HG02938 (cell line): Measurements from ENCODE around the gene TENM3.
A peak's percentile ranks its signal among the peaks of the same experiment; 100 is the strongest.
"Not testable (repeated sequence)": the region's sequence is repeated elsewhere in the genome, so short reads cannot be mapped to it uniquely, and the experiment has no call there.

Experiments used
- ATAC-seq: cut with Tn5 transposase; IDR thresholded peaks from one replicate; pipeline ENCODE4 v1.9.1; 2021; ENCODE audit warnings: mild to moderate bottlenecking, moderate library complexity; ENCODE audit not compliant: unreplicated experiment

TENM3 gene

DNA sequence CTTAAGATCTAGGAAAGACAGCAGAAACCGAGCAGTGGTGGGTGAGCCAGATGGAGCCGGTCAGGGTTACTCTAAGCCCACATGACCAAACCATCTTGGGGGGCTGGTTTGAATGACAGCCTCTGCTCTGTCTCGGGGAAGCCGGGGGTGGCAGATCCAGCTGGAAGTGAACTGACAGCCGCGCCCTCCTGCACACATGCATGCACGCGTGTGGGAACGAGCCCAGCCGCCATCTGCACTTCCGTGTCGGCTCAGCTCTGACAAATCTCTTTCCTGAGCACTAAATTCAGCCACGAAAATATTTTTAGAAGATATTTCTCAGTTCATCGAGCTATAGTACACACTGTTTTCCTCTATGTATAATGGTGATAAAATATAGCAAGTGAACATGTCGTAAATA lies 558.4 kb downstream of the TENM3 start:
- no peak for ATAC-seq

DNA sequence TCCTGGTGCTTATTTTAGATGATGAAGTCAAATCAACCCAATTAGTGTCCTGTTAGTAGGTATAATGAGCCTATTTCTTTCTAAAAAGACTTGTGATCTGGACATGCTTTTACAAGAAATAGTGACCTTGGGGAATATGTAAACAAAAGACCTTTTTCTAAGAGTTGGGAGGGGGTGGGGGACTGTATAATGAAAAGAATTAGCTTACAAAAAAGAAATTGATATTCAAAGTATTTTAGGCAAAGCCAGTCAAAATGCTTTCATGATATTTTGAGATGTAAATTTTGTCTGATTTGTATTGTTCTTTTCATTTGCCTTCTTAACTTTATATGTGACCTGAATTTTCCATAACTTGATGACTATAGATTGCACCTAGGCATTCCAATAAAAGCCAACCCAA lies 559.4 kb downstream of the TENM3 start:
- ATAC-seq, result no peak

DNA sequence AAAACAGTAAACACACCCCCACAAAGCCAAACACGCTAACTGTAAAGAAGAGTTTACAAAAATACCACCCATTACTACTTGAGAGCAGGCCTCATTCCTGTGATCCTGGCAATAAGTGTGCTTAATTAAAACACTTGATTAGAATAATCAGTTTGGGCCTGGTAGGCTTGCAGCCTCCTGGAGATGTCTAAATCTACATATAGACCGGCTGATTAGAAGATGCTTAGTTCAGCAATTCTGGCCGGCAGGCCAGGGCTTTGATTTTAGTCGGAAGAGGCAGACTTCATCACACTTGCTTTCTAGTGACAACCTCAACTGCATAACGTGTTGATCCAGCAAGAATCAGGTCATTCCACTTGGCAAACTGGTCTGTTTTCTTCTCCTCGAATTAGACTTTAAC lies 560.0 kb downstream of the TENM3 start:
- no peak for ATAC-seq

DNA sequence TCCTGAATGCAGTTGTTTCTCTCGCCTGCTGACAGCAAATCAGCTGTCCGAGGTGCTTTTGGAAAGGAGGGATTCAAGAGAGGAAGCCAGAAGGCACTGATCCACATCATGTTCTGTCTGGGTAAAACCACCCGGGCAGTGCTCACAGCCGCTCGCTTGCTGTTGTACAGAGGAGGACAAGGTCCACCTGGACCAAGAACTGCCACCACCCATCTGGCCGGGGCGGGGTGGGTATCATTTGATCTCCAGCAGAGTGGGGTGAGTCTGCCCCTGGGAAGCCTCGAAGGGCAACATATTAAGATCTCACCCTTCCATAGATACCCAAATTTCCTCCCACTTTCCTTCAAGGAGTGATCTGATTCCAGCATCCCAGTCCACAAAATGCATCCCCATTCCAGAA lies 560.9 kb downstream of the TENM3 start:
- no peak for ATAC-seq

DNA sequence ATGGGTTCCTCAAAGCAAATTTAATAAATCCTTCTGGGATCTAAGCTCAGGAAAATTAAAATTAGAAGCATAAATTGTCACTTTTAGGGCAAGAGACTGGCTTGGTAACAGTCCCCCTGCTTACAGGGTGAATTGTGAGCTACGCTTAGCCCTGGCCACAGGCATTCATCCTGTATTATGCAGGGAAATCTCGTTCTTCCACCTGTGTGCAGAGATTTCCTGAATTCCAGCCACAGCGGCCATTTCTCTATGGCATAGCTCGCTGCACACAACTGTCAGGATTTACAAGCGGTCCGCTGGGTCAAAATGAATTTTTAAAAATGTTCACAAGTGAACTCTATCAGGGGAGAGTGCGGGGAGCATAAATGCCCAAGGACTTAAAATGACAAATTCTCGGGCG lies 562.1 kb downstream of the TENM3 start:
- no peak for ATAC-seq

DNA sequence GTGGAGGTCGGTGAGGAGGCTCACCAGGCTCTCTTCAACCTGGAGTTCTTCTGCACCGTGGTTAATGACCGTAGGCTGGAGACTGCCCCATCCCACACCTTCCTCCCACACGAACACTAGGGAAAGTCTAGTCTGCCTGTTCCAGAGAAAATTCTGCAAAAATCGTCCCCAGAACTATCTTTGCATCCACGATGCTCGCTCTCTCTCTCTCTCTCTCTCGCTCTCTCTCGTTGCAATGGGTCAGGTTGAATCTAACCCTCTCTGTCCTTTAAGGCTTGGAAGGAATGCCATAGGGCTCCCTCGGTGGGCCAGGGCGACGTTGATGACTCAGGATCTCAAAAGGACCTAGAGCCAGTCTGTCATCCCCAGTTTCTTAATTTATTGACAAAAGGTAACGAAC lies 562.5 kb downstream of the TENM3 start:
- ATAC-seq, result no peak

DNA sequence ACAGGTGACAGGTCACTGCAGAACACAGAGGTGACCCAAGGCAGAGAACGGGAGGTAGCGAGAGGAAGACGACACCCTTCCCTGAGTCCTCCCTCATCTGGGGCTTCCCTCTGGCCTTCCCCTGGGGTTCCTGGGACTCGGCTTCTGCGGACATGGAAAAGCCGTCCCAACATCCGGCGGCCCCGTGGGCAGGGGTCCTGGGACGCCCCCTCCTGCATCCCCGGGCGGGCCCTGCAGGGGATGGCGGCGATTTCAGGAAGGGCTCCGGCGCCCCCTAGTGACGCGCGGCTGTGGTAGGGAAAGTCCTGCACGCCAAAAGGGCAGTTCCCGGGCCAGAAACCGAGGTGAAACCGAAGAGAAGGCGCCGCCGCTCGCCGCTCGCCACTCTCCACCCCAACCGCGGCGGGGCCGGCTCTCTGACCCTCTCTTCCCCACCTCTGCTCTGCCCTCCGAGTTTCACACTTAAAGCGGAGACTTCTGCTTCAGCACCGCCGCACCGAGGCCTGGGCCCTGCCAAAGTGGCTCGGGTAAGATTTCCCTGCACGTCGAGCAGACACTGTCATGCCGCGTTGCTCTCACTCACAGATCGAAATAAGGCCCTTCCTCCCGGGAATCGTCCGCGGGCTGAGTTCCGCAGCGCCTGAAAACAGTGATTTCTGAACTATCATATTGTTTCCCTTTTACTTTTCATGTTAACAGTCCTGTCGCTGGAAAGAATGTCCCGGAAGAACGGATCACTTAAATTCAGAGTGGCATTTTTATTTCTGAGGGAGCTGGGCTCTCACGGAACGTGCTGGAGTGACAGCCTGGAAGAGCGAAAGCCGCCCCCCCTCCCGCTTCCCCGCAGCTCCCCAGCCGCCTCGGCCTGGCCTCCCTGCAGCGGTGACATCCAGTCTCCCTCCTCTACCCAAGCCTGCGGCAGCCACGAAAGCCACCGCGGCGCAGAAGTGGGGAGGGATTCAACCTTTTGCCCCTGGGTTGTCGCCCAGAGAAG lies 563.4 kb downstream of the TENM3 start:
- ATAC-seq, result peak; percentile 73

DNA sequence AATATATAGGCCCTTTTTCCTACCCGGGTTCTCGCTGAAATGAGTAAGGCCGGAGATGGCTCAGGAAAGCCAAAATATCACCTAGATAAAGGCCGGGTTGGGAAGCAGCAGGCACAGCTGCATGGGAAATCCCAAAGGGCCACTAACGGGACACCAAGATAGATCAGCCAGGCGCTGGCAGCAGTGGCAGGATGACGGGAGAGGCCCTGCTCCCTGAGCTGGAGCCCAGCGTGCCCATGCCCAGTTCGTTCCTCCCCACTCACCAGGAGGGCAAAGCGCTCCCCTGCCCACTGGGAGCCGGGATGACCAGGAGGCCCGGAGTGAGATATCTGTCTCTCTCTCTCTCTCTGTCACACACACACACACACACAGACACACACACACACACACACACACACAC lies 564.1 kb downstream of the TENM3 start:
- no peak for ATAC-seq

DNA sequence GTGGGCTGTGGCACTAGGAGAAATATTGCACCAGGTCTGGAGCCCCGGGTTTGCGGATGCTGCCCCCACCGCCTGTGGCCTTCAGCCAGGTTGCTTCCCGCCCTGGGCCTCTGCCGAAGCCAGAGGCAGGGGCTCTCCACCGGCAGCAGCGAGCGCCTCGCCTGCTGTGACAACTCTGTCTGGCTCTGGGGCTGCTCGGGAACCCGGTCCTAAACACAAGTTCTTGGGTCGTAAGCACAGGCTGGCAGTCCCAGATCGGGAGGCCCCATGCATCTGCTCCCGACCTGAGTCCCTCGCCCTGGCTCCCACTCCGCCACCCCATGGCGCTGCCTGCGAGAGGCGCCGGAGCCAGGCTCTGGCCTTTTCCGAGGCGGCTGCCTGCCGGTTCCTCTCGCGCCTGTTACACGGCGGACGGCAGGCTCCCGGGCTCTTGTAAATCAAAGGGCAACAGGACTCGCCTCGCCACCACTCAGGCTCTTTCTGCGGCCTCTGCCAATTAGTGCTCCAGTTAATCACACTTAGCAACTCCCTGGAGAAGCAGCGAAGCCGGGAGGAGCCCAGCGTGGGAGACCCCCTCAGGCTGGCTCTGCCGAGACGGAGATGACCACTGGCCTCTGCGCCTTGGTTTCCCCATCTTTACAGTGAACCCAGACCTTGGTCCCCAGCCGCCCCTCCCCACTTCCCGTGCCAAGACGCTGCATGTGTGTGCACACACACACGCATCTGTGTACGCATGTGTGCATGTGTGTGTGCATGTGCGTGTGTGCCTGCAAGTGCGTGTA lies 564.8 kb downstream of the TENM3 start:
- no peak for ATAC-seq

DNA sequence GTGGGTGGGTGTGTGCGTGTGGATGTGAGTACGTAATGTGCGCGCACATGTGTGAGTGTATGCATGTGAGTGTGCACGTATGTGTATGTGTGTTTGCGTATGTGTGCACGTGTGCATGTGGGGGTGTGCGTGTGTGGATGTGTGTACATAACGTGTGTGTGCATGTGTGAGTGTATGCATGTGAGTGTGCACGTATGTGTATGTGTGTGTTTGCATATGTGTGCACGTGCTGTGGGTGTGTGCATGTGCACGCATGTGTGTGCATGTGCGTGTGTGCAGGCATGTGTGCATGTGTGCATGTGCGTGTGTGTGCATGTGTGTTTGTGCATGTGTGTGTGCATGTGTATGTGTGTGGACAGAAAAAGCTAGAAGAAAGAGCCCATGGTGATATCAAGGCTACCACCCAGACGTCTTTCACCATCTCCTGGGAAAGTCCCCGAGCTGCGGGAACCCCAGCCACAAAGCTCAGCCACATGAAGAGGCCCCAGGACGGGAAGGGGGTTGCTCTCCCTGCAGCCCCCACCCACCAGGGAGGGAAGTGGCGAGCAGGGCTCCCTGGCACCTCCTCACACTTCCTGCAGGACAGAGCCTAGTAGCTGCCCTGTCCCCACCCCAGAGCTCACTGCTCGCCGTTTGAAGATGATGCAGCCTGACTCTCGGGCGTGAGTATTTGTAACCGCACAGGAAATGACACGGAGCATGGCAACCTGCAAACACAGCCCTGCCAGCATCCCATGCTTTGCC lies 565.6 kb downstream of the TENM3 start:
- ATAC-seq, result peak; percentile 69

DNA sequence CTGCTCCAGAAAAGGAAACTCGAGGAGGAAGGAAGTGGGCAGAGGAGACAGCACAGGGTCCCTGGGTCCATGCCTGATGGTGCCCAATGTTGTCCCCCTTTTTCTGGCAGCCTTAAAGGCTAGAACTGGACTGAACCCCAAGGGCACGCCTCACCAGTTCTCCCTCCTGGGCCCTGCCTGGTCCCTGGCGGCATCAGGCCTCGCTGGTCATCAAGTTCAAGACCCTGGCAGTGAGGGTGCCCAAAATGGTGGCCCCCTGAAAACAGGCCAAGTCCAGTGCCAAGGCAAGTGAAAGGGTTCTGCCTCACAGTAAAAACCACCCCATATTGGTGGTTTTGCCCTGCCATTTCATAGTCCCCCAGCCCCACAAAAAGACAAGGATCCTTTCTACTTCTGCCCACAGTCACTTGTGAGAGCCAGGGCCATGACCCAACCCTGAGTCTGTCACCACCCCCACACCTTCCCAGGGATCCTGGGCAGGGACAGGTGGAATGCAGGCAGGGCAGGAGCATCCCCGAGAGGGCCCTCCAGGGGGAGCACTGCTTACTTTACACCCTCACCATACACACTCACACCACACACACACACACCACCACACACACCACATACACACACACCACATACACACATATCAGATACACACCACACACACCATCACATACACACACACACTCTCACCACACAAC lies 566.4 kb downstream of the TENM3 start:
- ATAC-seq, result peak; percentile 12

DNA sequence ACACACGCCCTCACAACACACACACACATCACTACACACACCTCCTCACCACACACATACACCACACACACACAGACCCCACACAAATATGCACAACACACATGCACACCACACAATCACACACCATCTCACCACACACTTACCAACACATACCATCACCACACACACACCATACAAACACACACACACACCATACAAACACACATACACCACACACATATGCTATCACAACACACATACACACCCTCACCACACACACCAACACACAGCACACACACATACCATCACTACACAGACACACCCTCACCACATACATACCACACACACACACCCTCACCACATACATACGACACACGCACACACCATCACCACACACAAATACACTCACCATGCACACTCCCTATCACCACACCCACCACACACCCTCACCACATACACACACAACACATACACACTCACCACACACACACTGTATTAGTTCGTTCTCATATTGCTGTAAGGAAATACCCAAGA lies 567.0 kb downstream of the TENM3 start:
- no peak for ATAC-seq

DNA sequence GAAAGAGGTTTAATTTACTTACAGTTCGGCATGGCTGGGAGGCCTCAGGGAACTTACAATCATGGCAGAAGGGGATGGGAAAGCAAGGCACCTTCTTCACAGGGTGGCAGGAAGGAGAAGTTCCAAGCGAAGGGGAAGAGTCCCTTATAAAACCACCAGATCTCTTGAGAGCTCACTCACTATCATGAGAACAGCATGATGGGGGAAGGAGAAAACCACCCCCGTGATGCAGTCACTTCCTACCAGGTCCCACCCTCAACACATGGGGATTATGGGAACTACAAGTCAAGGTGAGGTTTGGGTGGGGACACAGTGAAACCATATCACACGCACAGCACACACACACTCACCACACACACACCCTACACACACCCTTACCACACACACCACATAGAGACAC lies 569.7 kb downstream of the TENM3 start:
- ATAC-seq, result no peak

DNA sequence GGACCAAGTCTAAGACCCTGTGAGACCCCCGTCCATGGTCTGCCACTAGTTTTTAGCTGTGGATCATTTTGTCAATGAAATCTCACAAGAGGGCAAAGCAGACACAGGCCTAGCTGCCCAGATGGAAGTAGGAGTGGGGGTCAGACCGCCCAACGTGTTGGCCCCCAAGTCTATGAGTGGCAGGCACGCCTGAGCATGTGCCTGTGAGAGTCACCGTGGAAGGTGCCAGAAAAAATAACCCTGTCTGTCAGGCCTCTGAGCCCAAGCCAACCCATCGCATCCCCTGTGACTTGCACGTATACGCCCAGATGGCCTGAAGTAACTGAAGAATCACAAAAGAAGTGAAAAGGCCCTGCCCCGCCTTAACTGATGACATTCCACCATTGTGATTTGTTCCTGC lies 570.9 kb downstream of the TENM3 start:
- ATAC-seq, result not testable (repeated sequence)

DNA sequence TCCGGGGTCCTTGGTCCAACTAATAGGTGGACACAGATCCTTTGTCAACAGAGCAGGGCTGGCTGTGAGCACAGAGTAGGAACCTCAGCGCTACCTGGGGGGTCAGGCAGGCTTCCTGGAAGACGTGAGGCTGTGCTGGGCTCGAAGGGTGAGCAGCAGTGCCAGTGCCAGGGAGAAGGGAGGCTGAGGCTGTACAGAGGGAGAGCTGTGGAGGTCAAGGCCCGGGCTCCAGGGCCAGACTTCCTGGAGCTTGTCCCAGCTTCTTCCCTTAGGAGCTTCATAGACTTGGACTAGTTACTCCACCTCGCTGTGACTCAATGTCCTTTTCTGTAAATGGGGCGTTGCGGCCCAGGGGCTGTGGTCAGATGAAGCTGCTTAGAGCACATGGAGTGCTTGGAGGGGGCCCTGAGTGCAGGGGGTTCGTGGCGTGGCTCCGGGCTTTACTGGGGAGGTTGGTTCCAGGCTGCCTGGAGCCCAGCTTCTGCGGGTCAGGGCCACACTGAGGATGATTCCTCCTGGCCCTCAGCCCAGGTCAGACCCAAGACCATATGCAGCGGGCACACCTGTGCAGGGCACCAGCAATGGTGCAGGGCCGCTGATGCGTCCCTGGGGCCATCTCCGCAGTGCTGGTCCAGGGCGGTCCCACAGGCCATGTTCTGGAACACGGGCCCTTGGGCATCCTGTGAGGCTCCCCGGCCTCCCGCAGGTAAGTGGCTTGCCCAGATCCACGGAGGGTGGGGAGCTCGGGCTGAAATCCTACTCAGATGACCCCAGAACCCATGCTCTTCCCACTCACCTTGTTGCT lies 575.9 kb downstream of the TENM3 start:
- ATAC-seq, result no peak

DNA sequence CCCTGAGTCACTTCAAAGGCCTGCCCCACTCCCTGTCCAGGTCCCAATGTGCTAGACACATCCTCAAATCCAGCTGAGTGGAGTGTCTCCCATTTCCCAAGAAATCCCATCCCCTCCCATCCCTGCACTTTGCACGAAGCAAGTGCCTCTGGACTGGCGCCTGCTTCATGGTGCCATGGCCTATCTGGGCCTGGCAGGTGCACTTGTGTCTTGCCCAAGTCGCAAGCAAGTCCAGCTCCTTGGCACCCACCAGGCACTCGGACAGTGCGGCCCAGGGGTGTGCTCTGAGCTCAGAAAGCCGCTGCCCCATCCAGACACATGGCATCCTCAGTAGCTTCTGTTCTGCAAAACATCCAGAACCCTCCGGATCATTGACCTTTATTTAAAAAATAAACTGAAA lies 576.5 kb downstream of the TENM3 start:
- no peak for ATAC-seq

DNA sequence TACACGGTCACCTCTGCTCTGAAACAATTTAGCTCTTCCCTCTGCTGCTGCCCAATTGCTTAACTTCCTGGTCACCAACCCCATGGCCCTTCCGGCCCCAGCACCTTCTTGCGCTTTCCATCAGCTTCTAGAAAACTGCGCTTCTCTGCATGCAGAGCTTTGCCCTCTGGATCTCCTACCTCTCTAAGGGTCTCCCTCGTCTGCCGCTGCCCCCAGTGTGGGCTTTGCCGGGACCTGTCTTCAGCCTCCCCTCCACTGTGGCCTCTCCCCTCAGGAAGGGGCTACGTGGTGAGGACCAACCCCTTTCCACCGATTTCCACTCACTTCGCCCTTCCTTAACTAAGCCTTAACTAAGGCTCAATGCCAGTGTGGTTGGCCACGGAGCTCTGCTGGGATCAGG lies 579.4 kb downstream of the TENM3 start:
- no peak for ATAC-seq

DNA sequence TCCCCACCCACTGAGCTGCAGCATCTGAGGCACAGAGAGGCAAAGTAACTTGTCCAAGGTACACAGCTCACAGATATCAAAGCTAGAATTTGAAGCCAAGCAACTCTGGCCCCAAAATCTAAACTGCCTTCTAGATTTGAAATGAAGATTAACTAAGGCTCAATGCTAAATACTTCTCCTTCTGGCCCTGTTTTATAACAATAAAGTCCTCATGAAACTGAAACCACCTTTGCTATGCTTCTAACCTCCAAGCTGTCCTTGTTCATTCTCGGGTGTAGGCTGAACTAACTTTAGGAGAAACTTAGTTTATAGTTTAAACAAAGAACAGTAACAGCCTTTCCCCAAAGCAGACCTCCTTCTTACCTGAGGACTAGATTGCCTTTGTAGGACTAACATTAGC lies 580.4 kb downstream of the TENM3 start:
- peak; percentile 70 for ATAC-seq

DNA sequence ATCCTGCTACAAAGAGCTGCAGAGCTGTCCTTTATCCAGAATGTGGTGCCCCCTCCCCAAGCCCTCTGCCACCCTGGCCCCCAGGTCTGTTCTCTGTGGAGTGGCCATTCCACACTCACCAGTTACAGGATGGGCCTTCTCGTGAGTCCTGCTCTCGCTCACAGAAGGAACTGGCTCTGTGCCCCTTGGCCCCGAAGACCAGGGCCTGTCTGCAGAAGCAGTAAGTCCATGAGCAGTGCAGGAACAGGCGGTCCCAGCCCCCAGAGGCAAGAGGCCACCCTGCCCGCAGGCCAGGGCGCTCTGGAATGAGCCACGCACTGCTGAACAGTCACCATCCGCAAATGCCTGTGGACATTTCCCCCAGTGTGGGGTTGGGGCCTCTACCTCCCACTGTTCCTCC lies 581.8 kb downstream of the TENM3 start:
- no peak for ATAC-seq

DNA sequence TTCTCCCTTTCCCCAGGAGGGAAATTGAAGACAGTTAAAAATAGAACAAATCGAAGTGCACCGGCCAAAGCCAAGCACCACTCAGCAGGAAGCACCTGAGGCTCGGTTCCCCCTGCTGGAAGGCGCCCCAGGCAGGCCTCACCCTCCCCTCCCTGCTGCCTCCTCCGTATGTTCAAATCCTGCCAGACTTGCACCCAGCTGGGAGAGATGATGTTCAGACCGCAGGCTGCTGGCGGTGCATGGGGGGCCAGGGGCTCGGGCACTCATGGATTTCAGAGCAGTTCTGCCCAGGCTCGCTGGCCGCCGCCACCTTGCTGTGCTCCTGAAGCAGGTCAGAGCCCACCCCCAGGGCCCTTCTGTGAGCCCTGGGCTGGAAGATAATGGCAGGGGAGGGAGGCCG lies 582.6 kb downstream of the TENM3 start:
- no peak for ATAC-seq
